CD4-positive, alpha-beta T cell treated with Interleukin-21 for 1 hour (primary cell): ENCODE data around the gene GLI3.

Experiments used
- DNase-seq: peaks from one replicate; pipeline ENCODE4 v3.0.0-alpha.2; 2020

Gene GLI3

GRCh38 chr7:42167631-42168236, 69.3 kb downstream of the GLI3 start:
- no peak for DNase-seq

GRCh38 chr7:42167206-42167605, 69.8 kb downstream of the GLI3 start:
- no peak for DNase-seq

DNA sequence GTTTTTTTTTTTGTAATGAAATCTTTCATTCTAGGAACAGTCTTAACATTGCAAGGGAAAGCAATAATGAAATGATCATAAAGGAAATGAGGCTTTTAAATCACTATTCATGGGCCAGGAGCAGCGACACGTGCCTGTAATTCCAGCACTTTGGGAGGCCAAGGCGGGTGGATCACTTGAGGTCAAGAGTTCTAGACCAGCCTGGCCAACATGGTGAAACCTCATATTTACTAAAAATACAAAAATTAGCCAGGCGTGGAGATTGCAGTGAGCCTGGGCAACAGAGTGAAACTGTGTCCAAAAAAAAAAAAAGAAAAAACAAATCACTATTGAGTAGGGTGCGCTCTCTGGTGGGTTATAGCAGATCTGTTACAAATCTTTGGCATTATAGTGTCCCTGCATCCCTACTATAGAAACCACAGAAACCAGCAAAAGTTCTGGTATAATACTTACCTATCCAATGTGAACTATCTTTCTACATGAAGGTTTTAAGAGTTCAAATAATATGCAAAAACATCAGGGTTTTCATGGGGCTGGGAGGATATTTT, 72.1 kb downstream of the GLI3 start:
- no peak for DNase-seq

GRCh38 chr7:42162560-42163325, 74.3 kb downstream of the GLI3 start:
- DNase-seq: no peak

- no peak for DNase-seq
Measured at GRCh38 chr7:42161719-42162118, 75.3 kb downstream of the GLI3 start.

DNA sequence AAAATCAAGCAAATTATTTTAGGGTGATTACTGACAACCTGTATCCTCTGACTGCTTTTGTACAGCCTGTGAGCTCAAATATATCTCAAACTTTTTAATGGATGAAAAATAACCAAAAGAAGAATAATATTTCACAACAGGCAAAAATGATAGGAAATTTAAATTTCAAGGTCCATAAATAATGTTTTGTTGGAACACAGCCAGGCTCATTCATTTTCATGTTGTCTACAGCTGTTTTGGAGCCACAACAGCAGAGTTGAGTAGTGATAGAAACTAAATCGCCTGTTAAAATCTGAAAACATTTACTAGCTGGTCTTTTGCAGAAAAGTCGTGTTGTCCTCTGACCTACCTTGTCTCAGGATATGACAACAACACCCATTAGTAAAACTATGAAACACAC, 75.9 kb downstream of the GLI3 start:
- DNase-seq: no peak

DNA sequence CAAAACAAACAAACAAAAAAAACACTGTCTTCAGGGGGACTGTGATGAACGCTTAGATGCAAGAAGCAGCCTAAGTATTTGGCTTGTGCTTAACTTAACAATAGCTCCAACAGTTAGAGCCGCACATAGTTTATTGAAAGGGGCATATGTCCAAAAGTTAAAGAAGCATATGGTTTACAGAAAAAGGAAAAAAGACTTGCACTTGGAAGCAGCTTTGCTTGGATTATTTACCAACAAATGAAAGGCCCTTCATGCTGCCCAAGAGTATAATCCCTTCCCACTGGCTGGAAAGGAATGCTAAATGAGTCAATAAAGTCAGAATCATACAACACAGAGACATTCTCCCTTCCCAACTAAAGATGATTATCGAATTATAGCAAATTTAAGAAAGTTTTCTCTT, 77.9 kb downstream of the GLI3 start:
- DNase-seq: no peak

DNA sequence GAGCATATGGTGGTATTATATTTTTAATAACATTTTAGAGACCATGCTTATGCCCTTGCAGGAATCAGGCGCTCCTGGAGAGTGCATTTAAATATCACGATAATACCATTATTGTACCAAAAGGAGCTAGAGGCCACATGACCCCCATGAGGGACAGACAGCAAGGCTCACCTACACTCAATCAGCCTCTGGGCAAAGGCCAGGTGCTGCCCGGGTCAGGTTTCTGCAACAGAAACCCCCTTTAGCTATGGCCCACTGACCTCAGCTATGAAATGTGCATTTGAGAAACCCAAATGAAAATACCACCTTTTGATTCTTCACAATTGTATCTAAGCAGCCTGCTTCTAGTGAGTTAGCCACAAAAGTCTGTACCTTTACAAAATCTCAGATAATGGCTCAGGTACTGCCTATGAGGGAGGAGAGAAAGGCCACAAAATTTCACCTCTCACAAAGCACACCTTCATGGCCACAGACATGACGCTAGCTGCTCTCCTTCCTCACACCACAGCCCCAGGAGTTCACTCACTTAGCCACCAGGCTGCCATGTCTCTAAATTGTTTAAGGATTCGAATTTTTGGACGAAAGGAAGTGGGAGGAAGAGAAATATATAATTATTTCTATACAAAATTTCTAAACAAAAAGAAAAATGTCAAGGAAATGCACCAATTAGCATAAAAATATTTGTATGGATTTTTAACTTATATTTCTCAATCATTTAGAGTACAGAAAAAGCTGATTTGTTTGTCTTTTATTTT, 79.9 kb downstream of the GLI3 start:
- no peak for DNase-seq

DNA sequence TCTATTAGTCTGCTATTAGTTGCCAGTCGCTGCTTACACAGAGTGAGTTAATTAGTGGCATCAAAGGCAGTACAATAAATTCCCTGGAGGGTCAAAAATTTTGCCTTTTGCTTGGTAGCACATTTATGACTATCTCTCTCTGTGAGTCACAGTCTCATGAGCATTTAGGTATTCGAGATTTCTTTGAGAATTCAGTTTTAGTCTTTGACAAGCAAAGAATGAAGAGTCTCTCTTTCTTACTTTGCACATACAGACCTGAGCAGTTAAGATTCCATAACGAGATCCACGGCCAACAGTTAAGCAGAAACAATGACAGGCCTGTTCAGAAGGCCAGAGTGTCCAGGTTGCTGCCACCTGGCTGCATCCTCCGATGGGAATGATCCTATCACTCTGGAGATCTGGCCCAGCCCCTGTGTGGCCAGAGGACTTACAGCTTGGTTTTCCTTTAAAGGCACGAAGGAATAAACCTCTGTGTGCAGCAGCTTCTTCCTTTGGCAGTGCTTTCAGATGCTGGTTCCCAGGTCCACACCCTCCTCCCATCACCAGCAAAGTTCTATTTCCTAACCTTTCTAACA, 80.6 kb downstream of the GLI3 start:
- no peak for DNase-seq

DNA sequence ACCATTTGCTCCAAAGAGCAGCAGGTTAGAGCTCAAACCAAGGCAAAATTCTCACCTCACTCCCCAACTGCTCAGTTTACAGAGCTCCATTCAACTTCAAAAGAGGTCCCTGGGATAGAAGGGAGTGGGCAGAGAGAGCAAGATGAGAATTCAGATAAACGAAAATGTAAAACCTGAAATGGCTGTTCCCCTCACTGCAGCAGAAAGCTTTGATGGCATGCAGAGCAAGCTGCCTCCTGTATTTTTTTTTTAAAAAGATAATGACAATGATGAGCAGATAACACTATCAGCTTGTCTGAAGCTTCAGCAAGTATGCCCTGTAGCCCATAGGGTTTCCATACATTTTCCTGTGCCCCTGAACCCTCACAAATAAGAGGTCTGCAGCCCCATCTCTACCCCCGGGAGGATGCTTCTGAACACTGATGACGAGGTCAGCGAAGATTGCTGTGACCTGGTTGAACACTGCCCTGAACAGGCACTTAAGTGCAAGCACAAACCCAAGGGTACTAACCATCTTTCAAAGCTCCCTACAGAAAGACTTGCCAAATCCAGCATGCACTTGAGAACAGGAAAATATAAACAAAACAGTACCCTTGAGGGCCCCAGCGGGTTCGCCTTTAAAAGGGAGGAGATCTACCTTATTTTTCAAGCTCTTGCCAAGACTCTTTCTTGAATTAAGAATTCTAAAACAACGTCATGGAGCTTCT, 81.3 kb downstream of the GLI3 start:
- no peak for DNase-seq

GRCh38 chr7:42154173-42154572, 82.8 kb downstream of the GLI3 start:
- no peak for DNase-seq

- no peak for DNase-seq
Measured at GRCh38 chr7:42152329-42153205, 84.4 kb downstream of the GLI3 start.

DNA sequence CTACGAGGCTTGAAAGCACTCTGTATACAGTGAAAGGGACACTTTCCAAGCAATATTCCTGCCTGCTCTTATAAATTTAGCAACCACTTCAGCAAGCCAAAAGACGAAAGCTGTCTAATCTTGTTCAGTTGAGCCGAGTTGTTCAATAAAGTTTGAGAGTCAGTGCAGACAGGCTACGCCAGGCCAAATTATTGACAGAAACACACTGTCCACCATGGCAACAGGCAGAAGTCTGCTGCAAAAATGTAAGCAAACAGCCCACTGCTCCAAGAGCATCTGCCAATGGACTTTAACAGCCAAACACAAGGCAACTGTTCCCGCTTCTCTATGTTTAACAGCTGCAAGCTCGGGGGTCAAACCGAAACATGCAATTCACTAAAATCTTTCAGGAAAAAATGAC, 85.7 kb downstream of the GLI3 start:
- DNase-seq: no peak

- no peak for DNase-seq
Measured at GRCh38 chr7:42145539-42145938, 91.5 kb downstream of the GLI3 start.

DNA sequence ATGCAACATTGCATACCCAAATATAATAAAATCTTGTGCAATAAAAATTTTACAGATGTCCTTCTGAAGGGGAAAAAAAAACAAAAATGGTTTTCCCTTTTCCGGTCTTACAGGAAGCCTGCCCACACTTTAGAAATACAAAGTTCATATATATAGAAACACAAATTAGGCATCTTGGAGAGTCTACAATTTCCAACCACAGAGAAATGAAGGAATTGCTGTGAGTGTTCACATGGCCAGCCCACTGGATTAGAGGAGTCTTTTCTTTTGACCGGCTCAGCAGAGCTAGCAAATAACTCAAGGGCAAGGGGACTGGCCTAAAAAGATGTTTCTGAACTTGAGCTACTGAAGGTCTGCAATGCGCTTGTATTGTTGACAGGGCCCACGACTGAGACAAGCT, 92.4 kb downstream of the GLI3 start:
- no peak for DNase-seq

DNA sequence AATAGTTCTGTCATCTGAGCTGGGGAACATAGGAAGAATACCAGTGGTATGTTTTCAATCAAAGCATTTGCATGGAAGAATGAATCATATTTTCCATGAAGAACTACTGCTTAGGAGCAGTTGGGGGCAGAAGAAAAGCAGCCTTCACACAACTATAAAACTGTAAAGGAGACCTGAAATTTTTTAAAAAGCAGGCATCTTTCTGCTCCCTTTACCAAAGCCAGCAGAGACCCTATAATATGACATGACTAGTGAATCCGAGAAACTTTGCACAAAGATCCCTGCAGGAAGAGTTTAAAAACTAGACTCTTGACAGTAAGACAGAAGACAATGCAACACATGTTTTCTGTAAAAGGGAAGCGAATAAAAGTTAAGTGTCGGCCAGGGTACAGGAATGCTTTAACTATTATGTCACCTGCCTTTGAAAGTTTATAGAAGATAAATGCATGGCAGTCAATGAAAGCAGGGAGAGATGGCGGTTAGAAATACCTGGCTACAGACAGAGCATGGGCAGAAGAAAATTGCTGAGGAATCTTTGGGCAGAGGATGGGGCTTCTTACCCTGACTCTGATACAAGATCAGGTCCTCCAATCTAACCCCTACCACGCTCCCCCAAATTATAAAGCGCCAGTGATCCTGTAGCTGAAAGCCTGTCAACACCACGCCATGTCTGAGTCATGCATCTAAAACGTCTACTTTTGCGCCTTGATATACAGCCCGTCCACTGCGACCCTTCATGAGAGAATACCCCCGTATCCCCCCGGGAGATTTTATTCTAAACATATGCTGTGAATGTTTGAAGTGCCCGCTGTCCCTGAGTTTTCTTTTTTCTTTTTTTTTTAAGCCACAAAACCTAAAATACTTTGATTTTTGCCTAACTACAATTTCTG, 93.1 kb downstream of the GLI3 start:
- DNase-seq: no peak

DNA sequence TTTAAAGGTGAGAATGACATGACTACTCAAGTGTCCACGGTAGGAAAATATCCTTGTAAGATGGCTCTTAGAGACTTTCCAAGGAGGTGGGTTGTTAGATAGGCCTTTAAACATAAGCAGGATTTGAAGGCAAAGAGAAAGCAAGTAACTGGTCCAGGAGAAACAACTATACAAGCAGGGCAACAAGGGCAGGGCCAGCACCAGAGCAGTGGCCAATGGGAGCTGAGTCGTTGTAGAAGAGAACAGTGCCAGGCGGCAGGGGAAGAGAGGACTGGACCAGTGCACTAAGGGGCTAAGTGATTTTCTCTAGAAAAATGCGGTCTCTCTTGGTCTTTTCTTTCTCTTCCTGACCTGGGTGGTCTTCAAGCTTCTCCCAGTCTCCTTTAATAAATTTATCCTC, 94.9 kb downstream of the GLI3 start:
- no peak for DNase-seq

DNA sequence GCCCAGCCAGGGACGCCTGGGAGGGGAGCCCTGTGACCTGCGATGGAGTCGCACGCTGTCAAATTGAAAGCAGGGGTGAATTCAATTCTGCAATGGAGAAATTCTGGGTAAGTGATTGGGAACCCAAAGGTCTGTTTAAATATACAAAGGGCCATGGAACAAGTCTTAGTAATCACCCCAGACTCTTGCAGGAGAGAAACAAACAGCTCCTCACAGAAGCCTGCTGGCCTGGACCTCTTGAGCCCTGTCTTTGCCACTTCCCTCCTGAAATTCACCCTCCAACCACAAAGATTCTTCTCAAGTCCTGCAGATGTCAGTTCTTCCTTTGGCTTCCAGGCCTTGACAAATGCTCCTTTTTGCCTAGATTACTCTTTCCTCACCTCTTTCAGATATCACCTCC, 97.3 kb downstream of the GLI3 start:
- no peak for DNase-seq

DNA sequence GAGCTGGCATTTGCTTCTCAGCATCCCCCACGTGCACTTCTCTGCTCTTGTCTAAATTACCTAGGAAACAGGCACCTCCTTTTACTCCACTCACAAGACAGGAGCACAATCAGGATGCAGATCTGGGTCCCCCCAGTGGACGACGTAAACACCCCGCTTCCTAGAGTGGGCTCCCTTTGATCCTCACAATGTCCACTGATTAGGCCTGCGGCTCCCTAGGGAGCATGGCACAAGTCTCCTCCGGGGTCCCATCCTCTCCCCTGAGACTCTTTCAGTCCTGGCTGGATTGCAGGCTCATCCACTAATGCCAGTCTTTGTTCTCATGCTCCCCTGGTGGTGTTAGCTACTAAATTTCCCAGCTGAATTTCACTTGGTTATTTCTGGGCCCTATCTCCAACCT, 98.3 kb downstream of the GLI3 start:
- DNase-seq: no peak

GRCh38 chr7:42137941-42138340, 99.1 kb downstream of the GLI3 start:
- DNase-seq: no peak

- DNase-seq: no peak
Measured at GRCh38 chr7:42137431-42137830, 99.6 kb downstream of the GLI3 start.
